HG03025 (cell line): Measurements from ENCODE around the gene CIBAR2.

Source experiments
- ATAC-seq: cut with Tn5 transposase; IDR thresholded peaks from one replicate; pipeline ENCODE4 v1.9.1; 2021; ENCODE audit warnings: mild to moderate bottlenecking, moderate library complexity; ENCODE audit not compliant: unreplicated experiment, low FRiP score

CIBAR2 gene

GRCh38 chr16:85145188-85145587 is 32.9 kb upstream of the CIBAR2 start:
- no peak for ATAC-seq

DNA sequence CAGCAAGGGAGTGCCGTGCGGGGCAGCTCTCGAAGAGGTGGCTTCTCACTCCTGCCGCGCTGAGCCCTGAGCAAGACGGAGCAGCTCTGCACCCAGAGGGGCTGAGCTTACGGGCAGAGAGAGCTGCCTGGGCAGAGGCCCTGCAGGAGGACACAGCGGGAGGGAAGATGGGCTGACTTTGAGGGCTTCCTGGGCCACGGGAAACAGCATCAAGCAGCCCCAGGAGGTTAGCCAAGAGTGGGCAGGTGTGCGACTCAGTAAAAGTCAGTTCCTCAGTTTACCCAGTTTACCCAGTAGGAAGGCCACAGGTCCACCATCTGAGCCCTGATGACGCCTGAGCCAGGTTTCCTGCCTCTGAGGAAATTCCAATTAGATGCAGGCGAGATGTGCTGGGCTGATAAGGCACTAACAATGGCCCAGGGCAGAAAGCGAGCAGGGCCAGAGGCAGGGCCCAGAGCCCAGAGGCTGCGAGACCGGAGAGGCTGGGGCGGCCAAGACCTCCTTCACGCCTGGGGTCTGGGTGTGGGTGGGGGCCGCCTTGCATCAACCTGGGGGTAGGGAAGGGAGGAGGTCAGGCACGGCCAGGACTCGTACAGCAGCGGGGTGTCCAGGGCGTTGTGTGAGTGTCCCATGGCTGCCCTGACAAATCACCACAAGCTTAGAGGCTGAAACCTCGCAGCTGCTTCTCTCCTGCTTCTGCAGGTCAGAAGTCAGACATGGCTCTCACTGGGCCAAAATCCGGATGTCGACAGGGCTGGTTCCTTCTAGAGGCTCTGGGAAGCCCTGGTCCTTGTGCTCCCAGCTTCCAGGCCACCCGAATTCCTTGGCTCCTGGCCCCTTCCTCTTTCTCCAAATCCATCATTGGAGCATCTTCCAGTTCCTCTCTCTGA is 32.0 kb upstream of the CIBAR2 start:
- no peak for ATAC-seq

DNA sequence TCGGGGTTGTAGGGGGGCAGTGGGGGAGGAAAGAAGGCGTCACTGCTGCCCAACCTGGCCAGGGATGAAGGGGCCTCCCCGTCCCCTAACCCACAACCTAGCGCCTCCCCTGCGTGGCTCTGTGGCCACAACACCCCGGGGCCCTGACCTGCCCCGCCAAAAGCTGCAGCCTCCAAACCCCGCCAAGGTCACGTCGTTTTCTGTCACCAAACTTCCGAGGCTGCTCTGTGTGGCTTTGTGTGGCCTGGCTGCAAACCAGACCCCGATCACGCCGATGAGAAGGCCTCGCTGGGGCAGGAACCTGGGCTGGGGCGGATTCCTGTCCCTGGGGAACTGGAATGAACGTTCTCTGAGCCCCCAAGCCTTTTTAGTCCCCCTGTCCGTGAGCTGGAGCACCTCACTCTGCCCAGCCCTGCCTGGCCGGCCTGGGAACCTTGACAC is 30.5 kb upstream of the CIBAR2 start:
- no peak for ATAC-seq

GRCh38 chr16:85142129-85142513 is 29.8 kb upstream of the CIBAR2 start:
- no peak for ATAC-seq

- no peak for ATAC-seq
Measured at GRCh38 chr16:85141491-85142128, 29.3 kb upstream of the CIBAR2 start.

GRCh38 chr16:85140455-85141012 is 28.3 kb upstream of the CIBAR2 start:
- no peak for ATAC-seq

DNA sequence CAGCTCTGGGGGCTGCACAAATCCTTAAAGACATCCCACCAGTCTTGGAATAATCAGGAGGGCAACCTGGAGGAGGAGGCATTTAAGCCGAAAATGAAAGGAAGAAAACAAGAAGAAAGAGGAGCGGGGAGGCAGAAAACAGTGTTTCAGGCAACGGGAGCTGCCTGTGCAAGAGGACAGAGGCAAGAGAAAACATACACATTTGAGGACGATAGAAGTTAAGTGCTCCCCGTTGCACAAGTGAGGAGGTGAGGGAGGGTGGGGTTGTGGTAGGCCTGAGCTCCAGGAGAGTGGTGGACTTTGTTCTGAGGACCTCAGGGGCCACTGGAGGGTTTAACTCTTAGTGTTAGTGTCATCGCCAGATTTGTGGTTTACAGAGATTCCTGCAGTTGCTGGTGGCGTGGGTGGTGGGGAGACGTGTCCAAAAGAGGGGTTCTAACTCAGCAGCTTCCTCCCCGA is 27.6 kb upstream of the CIBAR2 start:
- ATAC-seq, result no peak

GRCh38 chr16:85138825-85139627 is 26.8 kb upstream of the CIBAR2 start:
- no peak for ATAC-seq

GRCh38 chr16:85138073-85138824 is 26.0 kb upstream of the CIBAR2 start:
- ATAC-seq, result no peak

DNA sequence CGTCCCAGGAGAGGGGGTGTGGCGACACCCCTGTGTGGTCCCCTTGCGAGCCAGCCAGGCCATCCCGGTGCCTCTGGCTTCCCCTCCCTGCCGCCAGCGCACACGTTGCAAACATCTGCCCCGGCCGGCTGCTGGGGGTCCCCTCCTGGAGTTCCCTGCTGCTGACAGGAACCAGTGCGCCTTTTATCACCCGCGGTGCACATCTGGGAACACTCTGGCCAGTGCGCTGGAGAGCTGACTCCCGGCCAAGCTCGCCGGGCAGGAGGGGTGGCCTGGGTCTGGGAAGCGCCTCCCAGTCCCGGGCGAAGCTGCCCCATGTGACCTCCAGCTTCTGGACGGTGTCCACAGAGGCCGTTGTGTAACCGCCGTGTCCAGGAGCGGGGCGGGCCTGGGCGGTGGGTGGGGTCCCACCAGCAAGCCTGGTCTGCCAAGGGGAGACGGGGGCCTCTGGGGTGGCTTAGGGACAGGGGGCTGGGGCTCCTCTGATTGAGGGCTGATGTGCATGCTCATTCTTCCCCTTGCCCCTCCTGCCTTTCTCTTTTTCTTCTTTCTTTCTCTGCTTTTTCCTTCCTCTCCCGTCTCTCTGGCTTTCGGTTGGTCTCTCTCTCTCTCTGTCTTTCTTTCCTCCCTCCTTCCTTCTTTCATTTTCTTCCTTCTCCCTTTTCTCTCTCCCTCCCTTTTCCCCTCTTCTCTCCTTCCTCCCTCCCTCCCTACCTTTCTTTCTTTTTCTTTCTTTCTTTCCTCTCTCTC is 25.2 kb upstream of the CIBAR2 start:
- ATAC-seq, result no peak

GRCh38 chr16:85136702-85137322 is 24.5 kb upstream of the CIBAR2 start:
- no peak for ATAC-seq

GRCh38 chr16:85136213-85136701 is 24.0 kb upstream of the CIBAR2 start:
- ATAC-seq, result no peak

DNA sequence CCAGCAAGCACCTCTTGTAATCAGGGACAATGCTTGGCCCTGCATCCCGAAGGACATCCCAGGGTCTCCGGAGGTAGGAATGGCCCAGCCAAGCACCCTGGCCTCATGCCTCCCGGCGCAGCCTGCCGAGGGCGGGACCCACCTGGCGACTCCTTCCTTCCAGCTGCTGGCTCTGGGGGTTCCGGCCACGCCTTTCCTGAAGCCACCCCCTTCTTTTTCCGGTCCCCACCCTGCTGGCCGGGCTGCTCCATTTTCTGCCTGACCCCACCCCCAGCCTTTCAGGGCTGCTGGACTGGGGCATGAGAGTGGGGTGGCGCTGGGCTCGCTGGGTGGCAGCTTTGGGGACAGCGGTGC is 22.5 kb upstream of the CIBAR2 start:
- no peak for ATAC-seq

DNA sequence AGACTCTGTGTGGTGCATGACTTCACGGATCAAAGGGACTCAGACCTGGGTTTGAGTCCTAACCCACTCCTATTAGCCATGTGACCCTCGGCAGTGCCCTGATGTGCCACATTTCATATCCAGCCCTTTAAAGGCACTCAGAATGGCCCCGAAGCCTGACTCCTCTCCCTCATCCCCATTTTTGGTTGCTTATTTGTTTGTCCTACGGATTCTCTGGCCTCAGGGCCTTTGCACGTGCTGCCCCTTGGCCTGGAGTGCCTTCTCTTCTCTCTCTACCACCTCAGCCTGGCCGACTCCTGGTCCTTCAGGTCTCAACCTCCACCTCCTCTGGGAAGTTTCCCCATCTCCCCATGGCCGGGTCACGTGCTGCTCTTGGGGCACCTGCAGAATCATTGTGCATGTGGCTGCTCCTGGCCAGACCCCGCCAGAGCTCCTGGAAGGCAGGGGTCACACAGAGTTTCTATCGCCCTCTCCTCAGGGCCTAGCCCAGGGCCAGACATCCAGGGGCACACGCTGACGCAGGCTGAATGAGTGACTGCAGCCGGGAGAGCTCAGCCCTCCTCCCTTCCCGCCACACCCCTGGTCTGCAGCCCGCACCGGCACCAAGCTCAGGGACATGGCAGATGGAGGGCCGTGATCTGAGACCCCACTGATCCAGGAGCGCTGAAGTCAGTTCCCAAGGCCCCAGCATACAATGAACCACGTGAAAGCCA is 22.0 kb upstream of the CIBAR2 start:
- ATAC-seq, result no peak

DNA sequence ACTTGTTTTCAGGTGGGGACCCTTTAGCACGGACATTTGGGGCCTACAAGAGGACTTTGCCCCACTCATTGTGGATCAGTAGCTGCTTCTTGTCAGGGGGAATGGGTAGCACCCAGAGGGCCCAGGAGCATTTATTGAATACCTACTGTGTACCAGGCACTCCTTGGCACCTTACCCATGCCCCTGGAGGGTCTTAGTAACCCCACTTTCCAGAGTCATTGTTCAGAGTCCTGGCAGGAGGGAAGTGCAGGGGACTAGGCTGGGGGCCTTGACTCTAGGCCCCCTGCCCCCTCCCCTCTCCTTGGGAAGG is 21.0 kb upstream of the CIBAR2 start:
- ATAC-seq, result no peak

GRCh38 chr16:85132456-85133289 is 20.4 kb upstream of the CIBAR2 start:
- ATAC-seq, result no peak

- ATAC-seq, result no peak
Measured at GRCh38 chr16:85130705-85131028, 18.4 kb upstream of the CIBAR2 start.
